Esophagus squamous epithelium (tissue), 5 donors: ENCODE results near the gene SLC7A8. TPM values are rescaled to one million over a fixed set of nuclear protein-coding genes. Genes with fewer than 3 reads are reported as not detected.

Source experiments
- DNase-seq: peaks from one replicate; lab custom pipeline; 2025; lab: John Stamatoyannopoulos, UW
- H3K27ac ChIP-seq, 4 donors: fragments of 200-600 bp; sonication (generic); one replicate each; pipeline ENCODE4 v1.5.1; 2016 to 2019; ENCODE audit warnings: mild to moderate bottlenecking in 1 of 4
- H3K27me3 ChIP-seq, 4 donors: fragments of 200-600 bp; sonication (generic); 1 replicate in 3 of 4; 2 replicates in 1 of 4; pipeline versions ENCODE4 v1.5.1 to v1.6.0; 2017 to 2021; ENCODE audit warnings: antibody characterized with exemption in 1 of 4
- H3K36me3 ChIP-seq, 3 donors: fragments of 200-600 bp; sonication (generic); one replicate each; pipeline ENCODE4 v1.5.1; 2016 to 2019
- H3K4me1 ChIP-seq, 3 donors: fragments of 200-600 bp; sonication (generic); one replicate each; pipeline ENCODE4 v1.5.1; 2017 to 2019
- H3K4me3 ChIP-seq, 4 donors: fragments of 200-600 bp; sonication (generic); 1 replicate in 3 of 4; 2 replicates in 1 of 4; pipeline ENCODE4 v1.5.1; 2016 to 2019; ENCODE audit warnings: mild to moderate bottlenecking in 2 of 4, moderate library complexity in 1 of 4
- H3K9me3 ChIP-seq, 3 donors: fragments of 200-600 bp; sonication (generic); one replicate each; pipeline ENCODE4 v1.5.1; 2016 to 2019
- POLR2A ChIP-seq, 4 donors: fragments of 450-650 bp; IDR thresholded peaks; one replicate each; pipeline ENCODE4 v1.6.1; 2017; ENCODE audit warnings: antibody characterized with exemption in 4 of 4, mild to moderate bottlenecking in 4 of 4, moderate library complexity in 3 of 4
- WGBS, 2 donors: methylation state at CpG; one replicate each; pipeline ENCODE4 v1.1.5; 2018; 5-methylcytosine and 5-hydroxymethylcytosine counted together
- intact Hi-C: fragments of 100-400 bp; cut with DNase I; formaldehyde crosslinking; loops from one replicate; pipeline ENCODE4 v1.15.0; 2022
- total RNA-seq, 4 donors: library from RNA; depleted of rRNA; stranded (reverse); fragments of >200 nt; gene quantifications; one replicate each; pipeline ENCODE4 v1.1.0, GENCODE V29; 2016
- TF ChIP-seq, protein P1 (sequence below), 6 experiments: fragments of 450-650 bp in 4 of 6; fragments of 200-600 bp in 2 of 6; sonication (generic) in 2 of 6; IDR thresholded peaks; one replicate each; pipeline ENCODE4 v1.5.1; 2016 to 2019; ENCODE audit warnings: antibody characterized with exemption in 6 of 6, mild to moderate bottlenecking in 4 of 6, moderate library complexity in 4 of 6
- donor health status: DM: yes; HTN: yes; CAD: no.

Gene SLC7A8
- total RNA-seq, 4 donors from 2014 or later = 22.2 to 58.0 (median 39.8) TPM

- peak overlapping the region in 2 of 4 donors; percentile 15 to 29 for H3K27ac ChIP-seq
- TF ChIP-seq POLR2A (IDR thresholded peaks at IDR 0.05) = no peak
- TF ChIP-seq, protein P1, sequence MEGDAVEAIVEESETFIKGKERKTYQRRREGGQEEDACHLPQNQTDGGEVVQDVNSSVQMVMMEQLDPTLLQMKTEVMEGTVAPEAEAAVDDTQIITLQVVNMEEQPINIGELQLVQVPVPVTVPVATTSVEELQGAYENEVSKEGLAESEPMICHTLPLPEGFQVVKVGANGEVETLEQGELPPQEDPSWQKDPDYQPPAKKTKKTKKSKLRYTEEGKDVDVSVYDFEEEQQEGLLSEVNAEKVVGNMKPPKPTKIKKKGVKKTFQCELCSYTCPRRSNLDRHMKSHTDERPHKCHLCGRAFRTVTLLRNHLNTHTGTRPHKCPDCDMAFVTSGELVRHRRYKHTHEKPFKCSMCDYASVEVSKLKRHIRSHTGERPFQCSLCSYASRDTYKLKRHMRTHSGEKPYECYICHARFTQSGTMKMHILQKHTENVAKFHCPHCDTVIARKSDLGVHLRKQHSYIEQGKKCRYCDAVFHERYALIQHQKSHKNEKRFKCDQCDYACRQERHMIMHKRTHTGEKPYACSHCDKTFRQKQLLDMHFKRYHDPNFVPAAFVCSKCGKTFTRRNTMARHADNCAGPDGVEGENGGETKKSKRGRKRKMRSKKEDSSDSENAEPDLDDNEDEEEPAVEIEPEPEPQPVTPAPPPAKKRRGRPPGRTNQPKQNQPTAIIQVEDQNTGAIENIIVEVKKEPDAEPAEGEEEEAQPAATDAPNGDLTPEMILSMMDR (IDR thresholded peaks at IDR 0.05) = no peak
Observed at GRCh38 chr14:23128969-23129758, 54.3 kb downstream of the SLC7A8 start.

GRCh38 chr14:23127861-23128260 is 55.6 kb downstream of the SLC7A8 start:
- Histone ChIP-seq H3K4me3 (no peak overlapping the region), H3K4me1 (peaks cover 5 to 46% (median 18%) of the 10 kb centered on the region in 3 donors), H3K9me3 (no peaks in the 10 kb centered on the region), H3K36me3 (peaks cover 0 to 58% (median 0%) of the 10 kb centered on the region in 3 donors), H3K27ac (peak overlapping the region in 1 of 4 donors; percentile 6), H3K27me3 (no peaks in the 10 kb centered on the region)
- intact Hi-C loops = no loop called here
- TF ChIP-seq, protein P1 (IDR thresholded peaks at IDR 0.05) = no peak
- TF ChIP-seq POLR2A (IDR thresholded peaks at IDR 0.05) = no peak
- DNase-seq = no peak
- 72 to 90% methylated on average over 2 to 3 of the region's 3 CpGs for WGBS, 2 donors

More at GRCh38 chr14:23128969-23129758, 54.3 kb downstream of the SLC7A8 start:
- Histone ChIP-seq H3K27me3 (no peaks in the 10 kb centered on the region), H3K36me3 (peaks cover 0 to 61% (median 0%) of the 10 kb centered on the region in 3 donors), H3K4me3 (no peak overlapping the region), H3K4me1 (peaks cover 5 to 33% (median 7%) of the 10 kb centered on the region in 3 donors), H3K9me3 (no peaks in the 10 kb centered on the region)
- DNase-seq = no peak
- WGBS, 2 donors = 80 to 87% methylated on average over 6 to 7 of the region's 7 CpGs
- intact Hi-C loops = no loop called here

DNA sequence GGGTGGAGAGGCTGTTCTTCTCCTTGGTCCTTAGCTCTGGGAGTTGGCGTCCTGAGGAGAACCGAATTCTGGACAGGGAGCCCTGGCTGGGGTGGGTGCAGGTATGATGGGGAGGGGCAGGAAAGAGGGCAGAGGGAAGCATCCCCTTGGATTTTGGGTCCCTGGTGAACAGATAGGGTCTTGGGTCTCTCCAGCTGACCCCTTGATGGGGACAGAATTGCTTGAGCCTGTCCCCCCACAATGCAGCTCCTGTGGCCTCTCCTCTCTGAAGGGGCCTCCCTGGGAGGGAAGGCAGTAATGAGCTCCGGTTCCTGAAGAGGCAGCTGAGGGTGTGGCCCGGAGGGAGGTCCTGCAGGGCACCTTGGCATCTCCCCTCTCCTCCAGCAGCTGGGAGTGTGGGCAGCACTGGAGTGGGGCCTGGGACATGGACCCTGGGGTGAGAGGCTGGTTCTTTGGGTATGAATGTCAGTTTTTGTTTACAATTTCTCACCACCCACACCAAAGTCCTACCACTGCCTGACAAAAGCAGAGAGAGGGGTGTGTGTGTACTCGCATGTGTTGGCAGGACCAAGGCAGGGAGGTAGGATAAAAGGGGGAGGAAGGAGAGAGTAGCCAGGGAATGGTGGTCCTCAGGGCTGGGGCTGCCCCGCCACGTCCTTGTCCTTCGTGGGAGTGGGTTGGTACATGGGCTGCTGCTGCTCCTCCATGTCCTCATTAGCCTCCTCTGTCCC is 56.7 kb downstream of the SLC7A8 start:
- no peak for DNase-seq
- Histone ChIP-seq H3K9me3 (no peaks in the 10 kb centered on the region), H3K27ac (peak overlapping the region in 3 of 4 donors; percentile 22 to 41 (median 36)), H3K36me3 (peaks cover 0 to 47% (median 0%) of the 10 kb centered on the region in 3 donors), H3K4me3 (no peak overlapping the region), H3K27me3 (no peaks in the 10 kb centered on the region), H3K4me1 (peaks cover 5 to 48% (median 18%) of the 10 kb centered on the region in 3 donors)
- 85 to 93% methylated on average over 3 to 6 of the region's 8 CpGs for WGBS, 2 donors
- intact Hi-C loops = no loop called here
- TF ChIP-seq, protein P1 (IDR thresholded peaks at IDR 0.05) = no peak
- no peak for TF ChIP-seq POLR2A (IDR thresholded peaks at IDR 0.05)

GRCh38 chr14:23125933-23126524 is 57.4 kb downstream of the SLC7A8 start:
- no peaks in the 10 kb centered on the region for H3K27me3 ChIP-seq
- peaks cover 0 to 40% (median 0%) of the 10 kb centered on the region in 3 donors for H3K36me3 ChIP-seq
- peaks cover 5 to 49% (median 24%) of the 10 kb centered on the region in 3 donors for H3K4me1 ChIP-seq
- TF ChIP-seq, protein P1 (IDR thresholded peaks at IDR 0.05) = no peak
- H3K4me3 ChIP-seq = no peak overlapping the region
- DNase-seq = no peak
- peak overlapping the region in 3 of 4 donors; percentile 22 to 41 (median 36) for H3K27ac ChIP-seq
- intact Hi-C loops = no loop called here
- 54 to 70% methylated on average over 5 to 6 of the region's 9 CpGs for WGBS, 2 donors
- no peaks in the 10 kb centered on the region for H3K9me3 ChIP-seq
